Neural cell (in vitro differentiated cells): ENCODE results near the gene RNASE9.

Source experiments
- CTCF ChIP-seq: fragments of 450-650 bp; IDR thresholded peaks from 2 replicates; pipeline ENCODE4 v1.5.1; 2014; ENCODE audit warnings: antibody characterized with exemption, mild to moderate bottlenecking, moderate library complexity; ENCODE audit not compliant: poor library complexity, severe bottlenecking
- MXI1 ChIP-seq: fragments of 450-650 bp; conservative IDR thresholded peaks from 2 replicates; pipeline ENCODE4 v1.6.1; 2014; ENCODE audit warnings: antibody characterized with exemption, mild to moderate bottlenecking; ENCODE audit not compliant: poor library complexity, severe bottlenecking
- RAD21 ChIP-seq: fragments of 450-650 bp; conservative IDR thresholded peaks from 2 replicates; pipeline ENCODE4 v1.6.1; 2014; ENCODE audit warnings: antibody characterized with exemption, mild to moderate bottlenecking, moderate library complexity

- no peak for TF ChIP-seq CTCF
- no peak for TF ChIP-seq RAD21
- TF ChIP-seq MXI1 = no peak
These were observed 43.9 kb downstream of the RNASE9 start for GRCh38 chr14:20516921-20517320.
